ENCODE data around the gene TTL.
"Not testable (repeated sequence)": the region's sequence is repeated elsewhere in the genome, so short reads cannot be mapped to it uniquely, and the experiment has no call there.

The TTL gene

DNA sequence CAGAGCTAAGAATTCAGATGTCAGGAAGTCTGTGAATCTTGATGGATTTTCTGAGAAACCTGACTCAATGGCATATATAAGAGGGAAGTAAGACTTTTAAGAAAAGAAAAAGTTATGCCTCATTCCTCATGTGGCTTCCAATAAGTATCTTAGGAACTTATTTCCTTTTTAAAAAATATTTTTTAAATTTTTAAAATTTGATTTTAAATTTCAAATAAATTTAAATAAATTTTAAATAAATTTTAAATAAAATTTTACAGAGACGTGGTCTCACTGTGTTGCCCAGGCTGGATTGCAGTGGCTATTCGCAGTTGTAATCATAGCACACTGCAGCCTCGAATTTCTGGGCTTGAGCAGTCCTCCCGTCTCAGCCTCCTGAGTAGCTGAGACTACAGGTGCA is 48.8 kb downstream of the TTL start:
- H3K4me1 ChIP-seq (ENCODE audit: control insufficient read depth, low read depth, low read length), result no peaks in the 10 kb centered on the region
- no peak overlapping the region for H3K4me3 ChIP-seq (ENCODE audit: low read length)
- H3K27me3 ChIP-seq (ENCODE audit: control insufficient read depth, insufficient read depth, low read length), result no peaks in the 10 kb centered on the region
- no peak overlapping the region for H3K27ac ChIP-seq (ENCODE audit: low read length)
- H3K9ac ChIP-seq (ENCODE audit: low read length), result no peak overlapping the region
- no peaks in the 10 kb centered on the region for H3K9me3 ChIP-seq (ENCODE audit: control insufficient read depth, low read depth, low read length)
- H3K36me3 ChIP-seq (ENCODE audit: control insufficient read depth, low read depth, low read length), result peaks cover 27% of the 10 kb centered on the region

DNA sequence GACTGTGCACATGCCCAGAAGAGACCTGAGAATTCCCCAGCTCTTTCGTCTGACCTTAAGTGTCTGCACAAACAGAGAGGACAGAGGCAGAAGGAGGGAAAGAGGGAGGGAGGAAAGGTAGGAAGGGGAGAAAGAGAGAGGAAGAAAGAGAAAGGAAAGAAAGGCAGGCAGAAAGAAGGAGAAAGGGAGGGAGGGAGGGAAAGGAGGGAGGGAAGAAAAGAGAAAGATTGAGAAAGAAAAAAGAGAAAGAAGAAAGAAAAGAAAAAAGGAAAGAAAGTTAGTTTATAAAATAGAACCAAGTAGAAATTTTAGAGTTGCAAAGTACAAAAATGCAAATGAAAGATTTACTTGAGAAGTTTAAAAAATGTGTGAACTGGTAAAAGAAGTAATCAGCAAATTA is 52.9 kb downstream of the TTL start:
- H3K27me3 ChIP-seq (ENCODE audit: control insufficient read depth, insufficient read depth, low read length), result no peaks in the 10 kb centered on the region
- no peaks in the 10 kb centered on the region for H3K9me3 ChIP-seq (ENCODE audit: control insufficient read depth, low read depth, low read length)
- peaks cover 14% of the 10 kb centered on the region for H3K36me3 ChIP-seq (ENCODE audit: control insufficient read depth, low read depth, low read length)
- H3K4me3 ChIP-seq (ENCODE audit: low read length), result no peak overlapping the region
- H3K27ac ChIP-seq (ENCODE audit: low read length), result no peak overlapping the region
- no peak overlapping the region for H3K9ac ChIP-seq (ENCODE audit: low read length)
- H3K4me1 ChIP-seq (ENCODE audit: control insufficient read depth, low read depth, low read length), result no peaks in the 10 kb centered on the region

DNA sequence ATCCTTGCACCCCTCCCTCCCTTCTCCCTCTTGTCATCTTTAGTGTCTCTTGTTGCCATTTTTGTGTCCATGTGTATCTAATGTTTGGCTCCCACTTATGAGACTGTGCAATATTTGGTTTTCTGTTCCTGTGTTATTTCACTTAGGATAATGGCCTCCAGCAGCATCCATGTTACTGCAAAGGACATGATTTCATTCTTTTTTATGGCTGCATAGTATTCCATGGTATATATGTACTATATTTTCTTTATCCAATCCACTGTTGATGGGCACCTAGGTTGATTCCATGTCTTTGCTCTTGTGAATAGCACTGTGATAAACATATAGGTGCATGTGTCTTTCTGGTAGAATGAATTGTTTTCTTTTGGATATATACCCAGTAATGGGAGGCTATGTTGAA is 54.7 kb downstream of the TTL start:
- H3K9me3 ChIP-seq (ENCODE audit: control insufficient read depth, low read depth, low read length); H3K27me3 ChIP-seq (ENCODE audit: control insufficient read depth, insufficient read depth, low read length); H3K4me3 ChIP-seq (ENCODE audit: low read length); H3K9ac ChIP-seq (ENCODE audit: low read length); H3K27ac ChIP-seq (ENCODE audit: low read length); H3K4me1 ChIP-seq (ENCODE audit: control insufficient read depth, low read depth, low read length); H3K36me3 ChIP-seq (ENCODE audit: control insufficient read depth, low read depth, low read length): not testable (repeated sequence)

DNA sequence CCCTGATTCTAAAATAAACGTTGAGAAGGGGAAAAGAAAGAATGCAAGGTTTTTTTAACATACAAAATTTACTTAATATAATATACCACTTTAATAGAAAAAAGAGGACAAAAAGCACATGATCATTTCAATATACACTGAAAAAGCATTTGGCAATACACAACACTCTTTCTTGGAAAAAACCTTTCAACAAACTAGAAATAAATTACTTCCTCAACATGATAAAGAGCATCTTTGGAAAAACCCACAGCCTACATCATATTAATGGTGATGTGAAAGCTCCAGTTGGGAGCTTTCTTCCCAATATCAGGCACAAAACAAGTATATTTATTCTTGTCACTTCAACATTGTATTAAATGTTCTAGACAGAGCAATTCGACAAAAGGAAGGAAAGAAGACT is 57.4 kb downstream of the TTL start:
- H3K27ac ChIP-seq (ENCODE audit: low read length), result no peak overlapping the region
- H3K4me3 ChIP-seq (ENCODE audit: low read length), result no peak overlapping the region
- peaks cover 7% of the 10 kb centered on the region for H3K4me1 ChIP-seq (ENCODE audit: control insufficient read depth, low read depth, low read length)
- no peaks in the 10 kb centered on the region for H3K27me3 ChIP-seq (ENCODE audit: control insufficient read depth, insufficient read depth, low read length)
- H3K9ac ChIP-seq (ENCODE audit: low read length), result no peak overlapping the region
- no peaks in the 10 kb centered on the region for H3K9me3 ChIP-seq (ENCODE audit: control insufficient read depth, low read depth, low read length)
- H3K36me3 ChIP-seq (ENCODE audit: control insufficient read depth, low read depth, low read length), result no peaks in the 10 kb centered on the region

DNA sequence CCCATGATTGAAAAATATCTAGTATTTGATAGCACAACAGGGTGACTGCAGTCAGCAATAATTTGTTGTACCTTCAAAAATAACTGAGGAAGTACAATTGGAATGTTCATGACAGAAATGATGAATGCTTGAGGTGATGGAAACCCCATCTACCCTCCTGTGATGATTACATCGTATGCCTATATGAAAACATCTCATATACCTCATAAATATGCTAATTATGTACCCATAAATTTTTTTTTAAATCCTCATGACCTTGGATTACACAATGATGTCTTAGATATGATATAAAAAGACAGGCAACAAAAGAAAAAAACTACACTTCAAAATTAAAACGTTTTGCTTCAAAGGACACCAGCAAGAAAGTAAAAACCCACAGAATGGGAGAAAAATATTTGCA is 59.0 kb downstream of the TTL start:
- H3K36me3 ChIP-seq (ENCODE audit: control insufficient read depth, low read depth, low read length), result peaks cover under 1% of the 10 kb centered on the region
- H3K27me3 ChIP-seq (ENCODE audit: control insufficient read depth, insufficient read depth, low read length), result no peaks in the 10 kb centered on the region
- no peaks in the 10 kb centered on the region for H3K9me3 ChIP-seq (ENCODE audit: control insufficient read depth, low read depth, low read length)
- H3K27ac ChIP-seq (ENCODE audit: low read length), result no peak overlapping the region
- peaks cover 7% of the 10 kb centered on the region for H3K4me1 ChIP-seq (ENCODE audit: control insufficient read depth, low read depth, low read length)
- no peak overlapping the region for H3K9ac ChIP-seq (ENCODE audit: low read length)
- H3K4me3 ChIP-seq (ENCODE audit: low read length), result peak overlapping the region; percentile 97

DNA sequence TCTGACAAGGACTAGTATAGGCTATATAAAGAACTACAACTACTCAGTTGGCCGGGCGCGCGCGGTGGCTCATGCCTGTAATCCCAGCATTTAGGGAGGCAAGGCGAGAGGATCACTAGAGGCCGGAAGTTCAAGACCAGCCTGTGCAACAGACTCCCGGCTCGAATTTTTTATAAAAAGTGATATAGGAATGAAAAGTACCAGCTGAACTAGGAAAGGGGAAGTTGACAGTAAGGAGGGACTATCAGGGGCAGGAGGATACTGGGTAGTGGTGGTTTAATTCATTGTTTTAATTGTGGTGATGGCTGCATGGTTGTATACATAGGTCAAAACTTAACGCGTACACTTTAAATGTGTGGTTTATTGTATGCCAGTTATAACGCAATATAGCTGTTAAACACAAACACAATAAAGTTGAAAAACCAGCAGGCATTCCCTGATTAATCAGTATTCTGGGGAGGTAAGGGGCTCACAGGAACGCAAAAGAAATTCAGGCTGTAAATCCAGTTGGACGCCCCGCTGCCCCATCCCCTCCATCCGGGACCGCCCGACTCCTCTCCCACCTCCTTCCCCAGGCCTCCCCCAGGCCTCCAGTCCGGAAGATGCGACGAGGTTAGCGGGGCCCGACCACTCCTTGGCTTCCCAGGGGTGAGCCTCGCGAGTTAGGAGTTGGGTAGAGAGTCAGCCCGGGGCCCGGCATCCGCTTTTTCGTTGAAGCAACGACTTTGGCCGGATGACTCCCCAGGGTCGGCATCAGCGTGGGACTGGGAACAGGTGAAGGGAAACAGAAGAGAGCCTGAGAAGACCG is 59.6 kb downstream of the TTL start:
- Histone ChIP-seq H3K9ac (ENCODE audit: low read length) (peak overlapping the region; percentile 94), H3K9me3 (ENCODE audit: control insufficient read depth, low read depth, low read length) (no peaks in the 10 kb centered on the region), H3K27me3 (ENCODE audit: control insufficient read depth, insufficient read depth, low read length) (no peaks in the 10 kb centered on the region), H3K4me1 (ENCODE audit: control insufficient read depth, low read depth, low read length) (peaks cover 7% of the 10 kb centered on the region), H3K36me3 (ENCODE audit: control insufficient read depth, low read depth, low read length) (peaks cover 5% of the 10 kb centered on the region), H3K27ac (ENCODE audit: low read length) (peak overlapping the region; percentile 85), H3K4me3 (ENCODE audit: low read length) (peak overlapping the region; percentile 97)

DNA sequence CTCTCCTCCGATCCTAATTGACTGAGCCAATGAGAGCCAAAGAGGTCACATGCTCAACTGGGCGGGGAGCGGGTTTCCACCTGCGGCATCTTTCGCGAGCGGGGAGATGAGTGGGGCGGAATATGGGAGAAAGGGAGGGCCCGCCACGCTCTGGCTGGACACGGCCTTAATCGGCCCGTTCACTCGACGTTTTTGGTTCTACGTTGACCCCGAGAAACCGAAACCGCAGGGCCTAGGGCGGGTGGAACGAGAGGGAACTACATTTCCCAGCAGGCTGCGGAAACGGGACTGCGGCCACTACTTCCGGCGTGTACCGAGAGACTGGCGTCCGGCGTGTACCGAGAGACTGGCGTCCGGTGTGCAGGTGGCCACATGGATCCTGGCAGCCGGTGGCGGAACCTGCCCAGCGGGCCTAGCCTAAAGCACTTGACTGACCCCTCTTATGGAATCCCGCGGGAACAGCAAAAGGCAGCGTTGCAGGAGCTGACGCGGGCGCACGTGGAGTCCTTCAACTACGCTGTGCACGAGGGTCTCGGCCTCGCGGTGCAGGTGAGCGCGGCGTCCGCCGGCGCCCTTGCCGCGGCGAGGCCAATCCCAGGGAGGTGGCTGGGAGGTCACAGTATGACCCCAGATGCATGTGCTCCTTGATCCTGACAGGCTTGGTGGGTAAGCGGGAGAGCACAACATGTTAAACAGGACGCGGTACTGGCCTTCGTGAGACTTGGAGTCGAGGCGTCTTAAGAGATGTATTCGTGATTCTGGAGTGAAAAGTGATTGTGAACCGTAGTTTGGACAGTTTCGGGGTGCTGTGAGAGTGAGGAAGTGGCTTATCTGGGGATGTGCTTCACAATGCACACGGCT is 60.4 kb downstream of the TTL start, which contains the start of gene POLR1B:
TSS of gene POLR1B (plus strand) at position 343 of the 861 bp plus-strand sequence. CDS start at position 373, 30 bp downstream.
- peak within 1 kb of the TSS; percentile 97 for H3K4me3 ChIP-seq (ENCODE audit: low read length)
- no peaks in the 10 kb centered on the region for H3K9me3 ChIP-seq (ENCODE audit: control insufficient read depth, low read depth, low read length)
- H3K27me3 ChIP-seq (ENCODE audit: control insufficient read depth, insufficient read depth, low read length), result no peaks in the 10 kb centered on the region
- peaks cover 7% of the 10 kb centered on the region for H3K4me1 ChIP-seq (ENCODE audit: control insufficient read depth, low read depth, low read length)
- H3K9ac ChIP-seq (ENCODE audit: low read length), result peak within 1 kb of the TSS; percentile 94
- peaks cover 11% of the 10 kb centered on the region for H3K36me3 ChIP-seq (ENCODE audit: control insufficient read depth, low read depth, low read length)
- H3K27ac ChIP-seq (ENCODE audit: low read length), result peak within 1 kb of the TSS; percentile 85

DNA sequence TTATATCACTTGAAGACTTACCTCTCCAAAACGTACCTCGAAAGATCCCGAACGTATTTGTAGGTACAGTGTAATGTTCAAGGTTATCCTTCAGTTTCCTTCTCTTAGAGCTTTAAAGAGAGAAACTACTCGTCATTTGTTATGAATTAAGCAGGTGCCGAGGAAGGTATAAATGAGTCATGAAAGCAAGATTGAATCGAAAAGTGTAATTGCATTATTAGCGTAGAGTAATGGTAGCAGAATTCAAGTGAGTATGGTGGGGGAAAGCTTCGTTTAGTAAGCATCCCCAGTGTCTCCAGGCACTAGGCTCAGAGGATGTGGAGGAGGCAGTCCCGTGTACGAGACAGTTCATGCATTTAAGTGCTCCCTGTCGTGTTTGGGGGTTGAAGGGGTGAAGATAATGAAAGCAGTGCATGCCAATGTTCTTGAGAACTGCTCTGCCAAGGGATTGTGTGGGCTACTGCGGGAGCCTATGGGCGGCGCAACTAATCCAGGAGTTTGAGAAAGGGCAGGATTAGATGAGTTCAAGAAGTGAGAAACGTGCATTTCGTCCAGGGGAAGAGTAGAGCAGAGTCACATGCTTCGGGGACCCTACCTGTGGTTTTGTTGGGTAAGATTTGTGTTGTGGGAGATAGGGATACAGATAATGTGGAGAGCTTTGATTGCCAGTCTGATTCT is 61.2 kb downstream of the TTL start:
- Histone ChIP-seq H3K4me1 (ENCODE audit: control insufficient read depth, low read depth, low read length) (peaks cover 7% of the 10 kb centered on the region), H3K36me3 (ENCODE audit: control insufficient read depth, low read depth, low read length) (peaks cover 19% of the 10 kb centered on the region), H3K9ac (ENCODE audit: low read length) (peak overlapping the region; percentile 94), H3K27ac (ENCODE audit: low read length) (no peak overlapping the region), H3K9me3 (ENCODE audit: control insufficient read depth, low read depth, low read length) (no peaks in the 10 kb centered on the region), H3K27me3 (ENCODE audit: control insufficient read depth, insufficient read depth, low read length) (no peaks in the 10 kb centered on the region), H3K4me3 (ENCODE audit: low read length) (peak overlapping the region; percentile 97)

DNA sequence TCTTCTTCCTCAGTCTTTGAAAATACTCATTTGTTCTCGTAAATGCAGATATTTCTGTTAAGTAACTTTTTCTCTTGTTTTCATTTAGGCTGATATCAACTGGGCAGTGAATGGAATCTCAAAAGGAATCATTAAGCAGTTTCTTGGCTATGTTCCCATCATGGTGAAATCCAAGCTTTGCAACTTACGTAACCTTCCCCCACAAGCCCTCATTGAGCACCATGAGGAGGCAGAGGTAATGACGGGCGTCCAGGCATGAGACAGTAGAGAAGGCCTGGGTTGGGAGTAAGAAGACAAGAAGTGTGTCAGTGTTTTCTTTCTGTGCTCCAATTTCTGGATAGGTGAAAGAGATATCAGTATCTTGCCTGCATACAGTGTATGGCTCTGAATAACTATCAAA is 65.4 kb downstream of the TTL start:
- Histone ChIP-seq H3K9me3 (ENCODE audit: control insufficient read depth, low read depth, low read length) (no peaks in the 10 kb centered on the region), H3K9ac (ENCODE audit: low read length) (no peak overlapping the region), H3K4me1 (ENCODE audit: control insufficient read depth, low read depth, low read length) (peaks cover 7% of the 10 kb centered on the region), H3K27ac (ENCODE audit: low read length) (no peak overlapping the region), H3K27me3 (ENCODE audit: control insufficient read depth, insufficient read depth, low read length) (no peaks in the 10 kb centered on the region), H3K4me3 (ENCODE audit: low read length) (no peak overlapping the region), H3K36me3 (ENCODE audit: control insufficient read depth, low read depth, low read length) (peaks cover 58% of the 10 kb centered on the region)

DNA sequence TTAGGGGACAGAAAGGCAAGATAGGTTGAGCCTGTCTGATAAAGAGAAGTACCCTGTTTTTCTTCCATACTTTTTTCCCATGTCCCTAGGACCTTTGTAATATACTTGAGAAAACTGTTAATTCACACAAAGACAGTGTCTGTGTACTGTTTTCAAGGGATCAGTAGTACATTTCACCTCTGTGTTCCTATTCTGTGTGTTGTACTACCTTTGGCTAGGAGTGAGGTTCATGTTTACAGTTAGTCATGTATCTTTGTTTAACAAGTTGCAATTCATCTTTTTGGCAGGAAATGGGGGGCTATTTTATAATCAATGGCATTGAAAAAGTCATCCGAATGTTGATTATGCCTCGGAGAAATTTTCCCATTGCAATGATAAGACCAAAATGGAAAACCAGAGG is 67.0 kb downstream of the TTL start:
- no peak overlapping the region for H3K4me3 ChIP-seq (ENCODE audit: low read length)
- no peak overlapping the region for H3K9ac ChIP-seq (ENCODE audit: low read length)
- no peak overlapping the region for H3K27ac ChIP-seq (ENCODE audit: low read length)
- H3K9me3 ChIP-seq (ENCODE audit: control insufficient read depth, low read depth, low read length), result no peaks in the 10 kb centered on the region
- peaks cover 74% of the 10 kb centered on the region for H3K36me3 ChIP-seq (ENCODE audit: control insufficient read depth, low read depth, low read length)
- H3K4me1 ChIP-seq (ENCODE audit: control insufficient read depth, low read depth, low read length), result no peaks in the 10 kb centered on the region
- no peaks in the 10 kb centered on the region for H3K27me3 ChIP-seq (ENCODE audit: control insufficient read depth, insufficient read depth, low read length)

DNA sequence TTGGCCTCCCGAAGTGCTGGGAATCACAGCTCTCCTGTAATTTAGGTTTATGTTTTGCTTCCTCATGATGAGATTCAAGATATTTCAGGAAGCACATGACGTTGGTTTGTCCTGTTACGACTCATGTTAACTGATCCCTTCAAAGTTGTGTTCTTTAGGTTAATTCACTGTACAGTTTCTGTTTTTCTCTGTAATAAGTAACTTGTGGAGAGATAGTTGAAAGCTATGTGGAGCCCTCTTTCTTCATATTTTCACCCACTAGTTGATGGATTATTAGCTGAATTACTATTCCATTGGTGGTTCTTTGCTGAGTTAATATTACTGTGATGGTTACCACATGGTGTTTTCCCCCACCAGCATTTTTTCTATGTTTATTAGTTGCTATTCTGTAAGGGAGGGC is 84.1 kb downstream of the TTL start:
- Histone ChIP-seq H3K27me3 (ENCODE audit: control insufficient read depth, insufficient read depth, low read length) (no peaks in the 10 kb centered on the region), H3K9ac (ENCODE audit: low read length) (no peak overlapping the region)

More for the DNA sequence above, 84.1 kb downstream of the TTL start:
- Histone ChIP-seq H3K36me3 (ENCODE audit: control insufficient read depth, low read depth, low read length) (peaks cover 77% of the 10 kb centered on the region), H3K4me3 (ENCODE audit: low read length) (no peak overlapping the region), H3K9me3 (ENCODE audit: control insufficient read depth, low read depth, low read length) (no peaks in the 10 kb centered on the region), H3K4me1 (ENCODE audit: control insufficient read depth, low read depth, low read length) (no peaks in the 10 kb centered on the region), H3K27ac (ENCODE audit: low read length) (no peak overlapping the region)
